Stomach (tissue), 9 donors: ENCODE measurements around the gene HSD3B1. TPM values are rescaled to one million over a fixed set of nuclear protein-coding genes. Genes with fewer than 3 reads are reported as not detected.
"Not testable (repeated sequence)": the region's sequence is repeated elsewhere in the genome, so short reads cannot be mapped to it uniquely, and the experiment has no call there.

Experiments used
- DNase-seq, 2 donors: peaks; one replicate each; pipeline versions ENCODE4 v3.0.0 to v3.0.0-alpha.2; 2013 to 2019
- H3K27ac ChIP-seq, 5 donors: fragments of 200-600 bp in 4 of 5; sonication (generic) in 4 of 5; one replicate each; pipeline ENCODE4 v1.5.1; 2013 to 2019; ENCODE audit warnings: mild to moderate bottlenecking in 1 of 5, moderate library complexity in 1 of 5
- H3K27me3 ChIP-seq, 3 donors: fragments of 200-600 bp; sonication (generic); one replicate each; pipeline ENCODE4 v1.5.1; 2017 to 2019; ENCODE audit warnings: mixed run types in 1 of 3
- H3K36me3 ChIP-seq, 4 donors: fragments of 200-600 bp; sonication (generic); 1 replicate in 3 of 4; 2 replicates in 1 of 4; pipeline ENCODE4 v1.5.1; 2016 to 2019
- H3K4me1 ChIP-seq, 4 donors: fragments of 200-600 bp; sonication (generic); one replicate each; pipeline ENCODE4 v1.5.1; 2016 to 2019
- H3K4me3 ChIP-seq, 4 donors: fragments of 200-600 bp; sonication (generic) in 3 of 4; one replicate each; pipeline ENCODE4 v1.5.1; 2016 to 2019; ENCODE audit warnings: mild to moderate bottlenecking in 1 of 4
- H3K9me3 ChIP-seq, 4 donors: fragments of 200-600 bp; sonication (generic); one replicate each; pipeline ENCODE4 v1.5.1; 2016 to 2019
- CTCF ChIP-seq, 7 experiments: fragments of 450-650 bp in 4 of 7; fragments of 200-600 bp in 3 of 7; sonication (generic) in 3 of 7; IDR thresholded peaks; one replicate each; pipeline ENCODE4 v1.5.1; 2016 to 2019; ENCODE audit warnings: antibody characterized with exemption in 7 of 7, control low read depth in 2 of 7, mild to moderate bottlenecking in 1 of 7
- EP300 ChIP-seq: sonication (generic); formaldehyde crosslinking; IDR thresholded peaks from one replicate; pipeline ENCODE4 v1.6.1; 2017; ENCODE audit warnings: antibody characterized with exemption
- POLR2A ChIP-seq, 4 donors: fragments of 450-650 bp; IDR thresholded peaks; one replicate each; pipeline ENCODE4 v1.6.1; 2016; ENCODE audit warnings: antibody characterized with exemption in 4 of 4, control low read depth in 2 of 4, mild to moderate bottlenecking in 1 of 4, moderate library complexity in 1 of 4
- POLR2AphosphoS5 ChIP-seq, 3 donors: sonication (generic); formaldehyde crosslinking; IDR thresholded peaks; one replicate each; pipeline ENCODE4 v1.6.1; 2016; ENCODE audit warnings: antibody characterized with exemption in 3 of 3
- WGBS, 5 donors: extraction: QIAGEN DNeasy Blood & Tissue Kit in 3 of 5; methylation state at CpG; one replicate each; pipeline versions ENCODE4 v1.1.5 to v1.1.7; 2013 to 2018; 5-methylcytosine and 5-hydroxymethylcytosine counted together
- intact Hi-C: fragments of 100-400 bp; cut with DNase I; formaldehyde crosslinking; loops from one replicate; pipeline ENCODE4 v1.15.1; 2023; ENCODE audit warnings: low total_unique reads
- polyA plus RNA-seq, 3 donors: library from polyadenylated mRNA; stranded (reverse); fragments of 200-250 nt; gene quantifications; one replicate each; pipeline ENCODE4 v1.2.3, GENCODE V29; 2013
- total RNA-seq, 5 donors: library from RNA; depleted of rRNA; stranded (reverse); fragments of >200 nt; gene quantifications; one replicate each; pipeline versions ENCODE4 v1.1.0 to v1.2.3, GENCODE V29; 2014 to 2016
- donor health status: healthy with polysubstance abuse.
- donor health status: Bipolar disorder and iron deficiency.
- donor health status: healthy.

The HSD3B1 gene
- total and polyA plus RNA-seq, 8 donors = not detected

DNA sequence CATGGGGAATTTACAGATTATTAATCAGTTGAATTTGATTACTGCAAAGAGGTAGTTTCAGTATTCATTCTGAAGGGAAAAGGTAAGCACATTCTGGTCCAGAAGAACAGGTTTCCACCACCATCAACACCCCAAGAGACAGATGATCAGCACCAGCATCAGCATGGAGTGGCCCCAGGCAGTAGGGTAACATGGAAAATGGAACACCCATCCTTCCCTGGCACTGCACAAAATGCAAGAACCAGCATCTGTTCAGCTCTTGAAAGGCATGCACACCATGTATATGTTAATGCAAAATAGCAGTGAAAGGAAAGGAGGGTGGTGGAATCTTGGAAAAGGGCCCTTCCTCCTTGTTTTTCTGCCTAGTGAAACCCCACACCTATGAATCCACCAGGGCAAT is 9.2 kb downstream of the HSD3B1 start:
- H3K36me3 ChIP-seq = no peaks in the 10 kb centered on the region
- H3K27ac ChIP-seq = no peak overlapping the region
- intact Hi-C loops = no loop called here
- no peaks in the 10 kb centered on the region for H3K9me3 ChIP-seq
- H3K27me3 ChIP-seq = no peaks in the 10 kb centered on the region
- TF ChIP-seq CTCF (IDR thresholded peaks at IDR 0.05) = no peak
- TF ChIP-seq EP300 = no peak
- TF ChIP-seq POLR2AphosphoS5 (IDR thresholded peaks at IDR 0.05) = no peak
- TF ChIP-seq POLR2A (IDR thresholded peaks at IDR 0.05) = no peak
- H3K4me1 ChIP-seq = no peaks in the 10 kb centered on the region
- DNase-seq = no peak
- H3K4me3 ChIP-seq = no peak overlapping the region

GRCh38 chr1:119516680-119517079 is 9.7 kb downstream of the HSD3B1 start:
- TF ChIP-seq POLR2A (IDR thresholded peaks at IDR 0.05) (no peak), CTCF (IDR thresholded peaks at IDR 0.05) (no peak), POLR2AphosphoS5 (IDR thresholded peaks at IDR 0.05) (no peak), EP300 (no peak)
- WGBS, 5 donors = 76 to 82% (median 80%) methylated on average over 5 of the region's 5 CpGs
- DNase-seq = no peak
- no peaks in the 10 kb centered on the region for H3K36me3 ChIP-seq
- no peak overlapping the region for H3K4me3 ChIP-seq
- no peak overlapping the region for H3K27ac ChIP-seq
- intact Hi-C loops = no loop called here
- no peaks in the 10 kb centered on the region for H3K9me3 ChIP-seq
- H3K4me1 ChIP-seq = no peaks in the 10 kb centered on the region
- H3K27me3 ChIP-seq = no peaks in the 10 kb centered on the region

DNA sequence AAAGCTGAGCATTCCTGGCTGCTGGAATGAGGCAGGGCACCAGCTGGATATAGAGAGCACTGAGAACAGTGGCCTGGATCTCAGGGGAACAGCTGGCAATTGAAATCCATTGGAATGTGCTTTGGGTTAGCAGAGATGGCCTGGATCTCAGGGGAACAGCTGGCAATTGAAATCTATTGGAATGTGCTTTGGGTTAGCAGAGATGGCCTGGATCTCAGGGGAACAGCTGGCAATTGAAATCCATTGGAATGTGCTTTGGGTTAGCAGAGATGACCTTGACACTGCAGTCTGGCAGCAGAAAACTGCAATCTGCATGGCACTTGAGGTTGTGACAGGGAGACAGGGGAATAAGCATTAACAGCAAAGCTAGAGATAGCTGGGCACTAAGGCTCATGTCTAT is 10.7 kb downstream of the HSD3B1 start:
- H3K27ac ChIP-seq, intact Hi-C loops, H3K9me3 ChIP-seq, H3K4me1 ChIP-seq, DNase-seq, H3K4me3 ChIP-seq, H3K36me3 ChIP-seq, H3K27me3 ChIP-seq: not testable (repeated sequence)

- no peak for DNase-seq
- Histone ChIP-seq H3K27ac (no peak overlapping the region), H3K4me1 (no peaks in the 10 kb centered on the region), H3K4me3 (no peak overlapping the region), H3K9me3 (peaks cover 0 to 4% (median 2%) of the 10 kb centered on the region in 4 donors), H3K36me3 (no peaks in the 10 kb centered on the region), H3K27me3 (no peaks in the 10 kb centered on the region)
- 84 to 94% (median 88%) methylated on average over 2 of the region's 2 CpGs for WGBS, 5 donors
- TF ChIP-seq POLR2A (IDR thresholded peaks at IDR 0.05) (no peak), EP300 (no peak), CTCF (IDR thresholded peaks at IDR 0.05) (no peak), POLR2AphosphoS5 (IDR thresholded peaks at IDR 0.05) (no peak)
- intact Hi-C loops = no loop called here
Measured at GRCh38 chr1:119531606-119532323, 24.8 kb downstream of the HSD3B1 start.

GRCh38 chr1:119532324-119532910 is 25.4 kb downstream of the HSD3B1 start:
- 81 to 90% (median 84%) methylated on average over 5 of the region's 5 CpGs for WGBS, 5 donors
- DNase-seq = no peak
- Histone ChIP-seq H3K27me3 (no peaks in the 10 kb centered on the region), H3K27ac (no peak overlapping the region), H3K36me3 (no peaks in the 10 kb centered on the region), H3K9me3 (no peaks in the 10 kb centered on the region), H3K4me1 (no peaks in the 10 kb centered on the region), H3K4me3 (no peak overlapping the region)
- intact Hi-C loops = no loop called here
- no peak for TF ChIP-seq POLR2AphosphoS5 (IDR thresholded peaks at IDR 0.05)
- no peak for TF ChIP-seq EP300
- no peak for TF ChIP-seq CTCF (IDR thresholded peaks at IDR 0.05)
- TF ChIP-seq POLR2A (IDR thresholded peaks at IDR 0.05) = no peak
